HepG2 (cell line): ENCODE results near the gene CABP5. TPM values are rescaled to one million over a fixed set of nuclear protein-coding genes. Genes with fewer than 3 reads are reported as not detected.

ENCODE experiments used
- ATAC-seq: fragments of 200-7000 bp; cut with Tn5 transposase; 3 replicates; pipeline ENCODE4 v1.9.1; 2020; ENCODE audit warnings: mild to moderate bottlenecking, moderate library complexity
- BruUV-seq: library from RNA; stranded (reverse); fragments of 400-500 nt; replicated peaks from 2 replicates; lab custom pipeline; 2021; lab: Mats Ljungman, UMichigan
- CTCF ChIA-PET: fragments of 300-600 bp; formaldehyde crosslinking; extraction: SDS; loops from one replicate; lab custom pipeline; 2021; ENCODE audit warnings: low total read pairs, inconsistent platforms, low intra/inter-chr PET ratio; lab: Yijun Ruan, JAX
- POLR2A ChIA-PET: fragments of 350-600 bp; sonication (Branson Sonifier 250); formaldehyde crosslinking; loops from one replicate; lab custom pipeline; 2020; ENCODE audit warnings: antibody characterized with exemption, inconsistent platforms; lab: Yijun Ruan, JAX
- DNase-seq: peaks from one replicate; pipeline ENCODE4 v3.0.0-alpha.2; 2015; ENCODE audit warnings: low spot score
- FAIRE-seq: peaks from 3 replicates; lab custom pipeline; 2011; peaks lifted over from hg19 to GRCh38; lab: Jason Lieb, UNC
- H2AFZ ChIP-seq: one replicate; pipeline ENCODE4 v1.6.1; 2011; ENCODE audit warnings: low read length, inconsistent platforms
- H3K27ac ChIP-seq: fragments of 300-600 bp; 3 replicates; pipeline ENCODE4 v1.8.0; 2011; ENCODE audit warnings: mixed run types, mild to moderate bottlenecking, mixed read lengths, low read length, inconsistent platforms; ENCODE audit not compliant: insufficient read depth; ENCODE audit errors: extremely low read length
- H3K27me3 ChIP-seq, 2 experiments: fragments of 200-600 bp in 1 of 2; 2 replicates in 1 of 2; 3 replicates in 1 of 2; pipeline versions ENCODE4 v1.6.0 to v1.8.0; 2011; ENCODE audit warnings: low read length in 2 of 2, mild to moderate bottlenecking in 2 of 2, moderate library complexity in 2 of 2, inconsistent platforms in 1 of 2; ENCODE audit not compliant: insufficient read depth in 2 of 2, control insufficient read depth in 1 of 2
- H3K36me3 ChIP-seq, 2 experiments: fragments of 200-600 bp in 1 of 2; replicated peaks in 1 of 2; 2 replicates in 1 of 2; 3 replicates in 1 of 2; pipeline versions ENCODE4 v1.5.1 to v1.8.0; 2011; ENCODE audit warnings: low read length in 2 of 2, inconsistent platforms in 1 of 2; ENCODE audit not compliant: insufficient read depth in 2 of 2, control insufficient read depth in 1 of 2
- H3K4me1 ChIP-seq: 2 replicates; pipeline ENCODE4 v1.5.1; 2012; ENCODE audit warnings: low read length, inconsistent platforms; ENCODE audit not compliant: insufficient read depth
- H3K4me2 ChIP-seq: 2 replicates; pipeline ENCODE4 v1.6.0; 2011; ENCODE audit warnings: low read depth, low read length, inconsistent platforms
- H3K4me3 ChIP-seq, 3 experiments: fragments of 200-600 bp in 1 of 3; sonication (generic), shearing (Covaris generic) in 1 of 3; replicated peaks in 1 of 3; 2 replicates each; pipeline ENCODE4 v1.5.1; 2011 to 2016; ENCODE audit warnings: low read length in 3 of 3, inconsistent platforms in 2 of 3, low read depth in 2 of 3, mild to moderate bottlenecking in 2 of 3, control low read depth in 1 of 3, mixed read lengths in 1 of 3; ENCODE audit not compliant: insufficient read depth in 1 of 3
- H3K79me2 ChIP-seq: one replicate; pipeline ENCODE4 v1.6.1; 2011; ENCODE audit warnings: low read length, inconsistent platforms; ENCODE audit not compliant: insufficient read depth
- H3K9ac ChIP-seq: 2 replicates; pipeline ENCODE4 v1.6.0; 2011; ENCODE audit warnings: mild to moderate bottlenecking, low read depth, low read length, inconsistent platforms; ENCODE audit not compliant: insufficient read depth
- H3K9me3 ChIP-seq: 2 replicates; pipeline ENCODE4 v1.5.1; 2012; ENCODE audit warnings: mild to moderate bottlenecking, low read length
- H4K20me1 ChIP-seq: 2 replicates; pipeline ENCODE4 v1.6.0; 2011; ENCODE audit warnings: inconsistent platforms, mild to moderate bottlenecking, low read length, moderate library complexity; ENCODE audit not compliant: insufficient read depth
- ASH2L ChIP-seq: fragments of 300-600, 200-600 bp; sonication (generic); IDR thresholded peaks from 2 replicates; pipeline ENCODE4 v1.7.0; 2017; ENCODE audit warnings: low read depth, mild to moderate bottlenecking, moderate library complexity, mixed read lengths, low read length; ENCODE audit not compliant: insufficient read length
- HDAC6 ChIP-seq: fragments of 200-600 bp; sonication (generic); IDR thresholded peaks from 2 replicates; pipeline ENCODE4 v1.7.0; 2017; ENCODE audit warnings: mild to moderate bottlenecking, antibody characterized with exemption, low read length, low read depth
- ISL2 ChIP-seq: sonication (generic); formaldehyde crosslinking; IDR thresholded peaks from 2 replicates; pipeline ENCODE4 v1.5.0; 2020; ENCODE audit warnings: missing genetic modification reagents
- RCOR2 ChIP-seq: IDR thresholded peaks from 2 replicates; pipeline ENCODE4 v1.6.1; 2016; ENCODE audit warnings: missing biosample characterization, missing genetic modification reagents
- TBP ChIP-seq: sonication (generic); formaldehyde crosslinking; IDR thresholded peaks from 2 replicates; pipeline ENCODE4 v1.5.0; 2020; ENCODE audit warnings: missing genetic modification reagents
- THRA ChIP-seq: sonication (generic); formaldehyde crosslinking; IDR thresholded peaks from 2 replicates; pipeline ENCODE4 v1.4.0; 2020; ENCODE audit warnings: missing genetic modification reagents, borderline replicate concordance
- TP53 ChIP-seq: sonication (generic); formaldehyde crosslinking; conservative IDR thresholded peaks from 2 replicates; pipeline ENCODE4 v1.4.0; 2020; ENCODE audit warnings: missing genetic modification reagents
- ZFP82 ChIP-seq: sonication (generic); formaldehyde crosslinking; IDR thresholded peaks from 2 replicates; pipeline ENCODE4 v1.5.1; 2020; ENCODE audit warnings: mild to moderate bottlenecking, missing genetic modification reagents, borderline replicate concordance
- ZNF263 ChIP-seq: sonication (generic); formaldehyde crosslinking; IDR thresholded peaks from 2 replicates; pipeline ENCODE4 v1.4.0; 2020; ENCODE audit warnings: missing genetic modification reagents
- ZNF30 ChIP-seq: sonication (generic); formaldehyde crosslinking; IDR thresholded peaks from 2 replicates; pipeline ENCODE4 v1.5.0; 2020; ENCODE audit warnings: mild to moderate bottlenecking, missing genetic modification reagents
- ZNF367 ChIP-seq: sonication (generic); formaldehyde crosslinking; IDR thresholded peaks from 2 replicates; pipeline ENCODE4 v1.4.0; 2020; ENCODE audit warnings: missing genetic modification reagents, borderline replicate concordance
- ZNF552 ChIP-seq: sonication (generic); formaldehyde crosslinking; IDR thresholded peaks from 2 replicates; pipeline ENCODE4 v1.9.0; 2022; ENCODE audit warnings: missing genetic modification reagents, mild to moderate bottlenecking, borderline replicate concordance
- ZNF768 ChIP-seq: sonication (generic); formaldehyde crosslinking; IDR thresholded peaks from 2 replicates; pipeline ENCODE4 v1.4.0; 2020; ENCODE audit warnings: missing genetic modification reagents
- WGBS: methylation state at CpG from one replicate; pipeline ENCODE4 v1.1.6; 2017; ENCODE audit warnings: low lambda C conversion rate; 5-methylcytosine and 5-hydroxymethylcytosine counted together
- in situ Hi-C: cut with HindIII; loops from 2 replicates; pipeline ENCODE4 v1.10.0; 2017; ENCODE audit warnings: low pct_unique_long_range_greater_than_20kb; ENCODE audit not compliant: extremely low pct_ligation_motif_present
- intact Hi-C: fragments of 100-400 bp; cut with micrococcal nuclease; formaldehyde crosslinking; loops from one replicate; pipeline ENCODE4 v1.10.0; 2022; ENCODE audit not compliant: unreplicated experiment
- polyA plus RNA-seq, 8 experiments: library from polyadenylated mRNA; depleted of rRNA in 3 of 8; stranded (reverse) in 7 of 8; unstranded in 1 of 8; fragments of >200 nt; fragmentation: Illumina TruSeq in 4 of 8; extraction: Trizol in 4 of 8; gene quantifications; 2 replicates each; pipeline versions ENCODE4 v1.2.1 to v1.2.3, GENCODE V29; 2011 to 2016; ENCODE audit warnings: low read depth in 4 of 8, missing spikeins in 1 of 8, mixed read lengths in 1 of 8; ENCODE audit not compliant: insufficient read depth in 1 of 8
- total RNA-seq, 5 experiments: library from RNA; depleted of rRNA; stranded (reverse); fragments of >200 nt; fragmentation: Illumina TruSeq; extraction: Trizol; gene quantifications; 2 replicates each; pipeline ENCODE4 v1.2.3, GENCODE V29; 2016; ENCODE audit warnings: low read depth in 1 of 5
- TF ChIP-seq, protein P1 (sequence below): sonication (generic); formaldehyde crosslinking; IDR thresholded peaks from 2 replicates; pipeline ENCODE4 v1.4.0; 2020; ENCODE audit warnings: mild to moderate bottlenecking, missing genetic modification reagents

CABP5 gene
- total and polyA plus RNA-seq, 2 of the 13 experiments (the other 11 are each of a cell fraction or from before 2014, with no cell fraction given), result not detected

DNA sequence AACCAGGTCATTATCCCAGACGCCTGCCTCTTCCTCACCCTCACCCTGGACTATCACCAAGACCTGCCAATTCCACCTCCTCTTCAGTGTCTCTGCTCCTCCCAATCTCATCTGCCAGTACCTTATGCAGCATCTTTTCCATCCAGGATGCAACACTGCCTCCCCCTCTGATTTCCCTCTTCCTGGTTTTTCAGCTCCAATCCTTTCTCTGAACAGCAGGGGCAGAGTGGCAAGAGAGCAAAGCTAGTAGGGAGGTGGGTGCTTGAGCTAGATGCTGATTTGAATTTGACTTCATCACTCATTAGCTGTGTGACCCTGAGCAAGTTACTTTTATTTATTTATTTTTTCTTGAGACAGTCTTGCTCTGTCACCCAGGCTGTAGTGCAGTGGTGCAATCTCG, 25.6 kb upstream of the CABP5 start (continued):
- no peak for TF ChIP-seq ZFP82 (CRISPR knock-in tag)
- no peak for TF ChIP-seq ZNF263 (CRISPR knock-in tag)
- TF ChIP-seq, all 625 proteins: peak for 0

DNA sequence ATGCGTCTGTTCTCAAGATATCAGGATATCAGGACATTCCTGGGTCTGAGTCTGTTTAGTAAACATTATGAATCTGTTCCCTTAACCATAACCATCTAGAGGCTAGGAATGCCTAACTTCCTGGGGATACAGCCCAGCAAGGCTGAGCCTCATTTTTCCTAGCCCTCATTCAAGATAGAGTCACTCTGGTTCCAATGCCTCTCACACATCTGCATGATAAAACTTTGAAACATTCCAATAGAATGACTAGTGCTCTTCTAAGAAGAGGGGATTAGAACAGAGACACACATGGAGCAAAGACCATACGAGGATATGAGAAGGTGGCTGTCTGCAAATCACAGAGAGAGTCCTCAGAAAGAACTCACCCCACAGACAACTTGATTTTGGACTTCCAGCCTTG, 20.6 kb upstream of the CABP5 start:
- Histone ChIP-seq H3K4me3 (no peak overlapping the region), H3K36me3 (no peaks in the 10 kb centered on the region), H4K20me1 (no peaks in the 10 kb centered on the region), H3K79me2 (no peaks in the 10 kb centered on the region), H3K9me3 (no peaks in the 10 kb centered on the region), H3K9ac (no peak overlapping the region), H3K27me3 (peaks cover 0 to 2% of the 10 kb centered on the region in 2 experiments; a peak in 1 of 5 replicates), H3K4me2 (no peak overlapping the region), H3K4me1 (no peaks in the 10 kb centered on the region), H3K27ac (no peak overlapping the region), H2AFZ (no peak overlapping the region)
- ATAC-seq (no peak), FAIRE-seq (no peak), DNase-seq (no peak)
- no peak for TF ChIP-seq ZNF768
- ChIA-PET CTCF (no interaction called here), POLR2A (no interaction called here)
- intact Hi-C loops, result no loop called here
- WGBS, result 43% methylated on average over 2 of the region's 2 CpGs
- in situ Hi-C loops, result no loop called here
- no TSS peak for BruUV-seq

GRCh38 chr19:48061401-48062344, 17.8 kb upstream of the CABP5 start:
- Histone ChIP-seq H3K9ac (no peak overlapping the region), H2AFZ (no peak overlapping the region), H3K79me2 (no peaks in the 10 kb centered on the region), H3K36me3 (no peaks in the 10 kb centered on the region), H3K27me3 (peaks cover 0 to 2% of the 10 kb centered on the region in 2 experiments; a peak in 1 of 5 replicates), H3K27ac (no peak overlapping the region), H4K20me1 (no peaks in the 10 kb centered on the region), H3K4me3 (no peak overlapping the region), H3K4me2 (no peak overlapping the region), H3K4me1 (no peaks in the 10 kb centered on the region), H3K9me3 (no peaks in the 10 kb centered on the region)
- ChIA-PET CTCF (no interaction called here), POLR2A (no interaction called here)
- intact Hi-C loops, result no loop called here
- DNase-seq (no peak), ATAC-seq (no peak), FAIRE-seq (no peak)
- BruUV-seq, result no TSS peak
- TF ChIP-seq ASH2L (no peak), ZNF367 (CRISPR knock-in tag) (no peak), RCOR2 (no peak), ZNF552 (CRISPR knock-in tag) (no peak), HDAC6 (no peak), TP53 (CRISPR knock-in tag) (no peak), ISL2 (no peak), TBP (no peak), ZNF30 (CRISPR knock-in tag) (no peak), THRA (CRISPR knock-in tag) (no peak)
- TF ChIP-seq, protein P1, sequence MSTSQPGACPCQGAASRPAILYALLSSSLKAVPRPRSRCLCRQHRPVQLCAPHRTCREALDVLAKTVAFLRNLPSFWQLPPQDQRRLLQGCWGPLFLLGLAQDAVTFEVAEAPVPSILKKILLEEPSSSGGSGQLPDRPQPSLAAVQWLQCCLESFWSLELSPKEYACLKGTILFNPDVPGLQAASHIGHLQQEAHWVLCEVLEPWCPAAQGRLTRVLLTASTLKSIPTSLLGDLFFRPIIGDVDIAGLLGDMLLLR (CRISPR knock-in tag), result no peak
- WGBS, result 57% methylated on average over 30 of the region's 37 CpGs
- in situ Hi-C loops, result no loop called here
